Measurements from ENCODE around the gene DOCK8. TPM values are rescaled to one million over a fixed set of nuclear protein-coding genes. Genes with fewer than 3 reads are reported as not detected.

DOCK8 gene
- total RNA-seq, 1 donor from 2014 or later, result 0.54 TPM

DNA sequence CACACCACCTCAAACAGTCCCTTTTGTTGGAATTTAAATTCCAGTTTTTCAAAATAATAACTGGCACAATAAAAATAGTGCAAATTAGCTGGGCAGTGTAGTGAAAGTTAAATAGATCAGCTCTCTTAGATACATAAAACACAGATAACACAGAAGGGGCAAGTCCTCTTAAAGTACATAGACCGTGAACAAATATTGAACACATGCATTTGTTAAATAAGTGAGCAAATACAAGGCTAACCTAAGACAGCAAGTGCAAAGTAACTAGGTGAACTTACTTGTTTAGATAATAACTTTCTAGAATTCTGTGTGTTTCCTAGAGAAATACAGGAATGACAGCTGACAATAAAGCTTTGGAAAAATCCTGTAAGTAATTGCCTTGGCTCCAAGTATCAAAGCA is 280.1 kb downstream of the DOCK8 start:
- no peak overlapping the region for H3K4me3 ChIP-seq
- Mint-ChIP-seq H3K36me3 (no peaks in the 10 kb centered on the region), H3K9me3 (no peaks in the 10 kb centered on the region), H3K27ac (no peak overlapping the region), H3K4me3 (no peak overlapping the region), H3K27me3 (ENCODE audit: insufficient read depth, low read depth) (peaks cover 2% of the 10 kb centered on the region), H3K4me1 (peaks cover 27% of the 10 kb centered on the region)
- no peak overlapping the region for H2AFZ ChIP-seq (replicated peaks)
- H3K9me3 ChIP-seq (ENCODE audit: low read depth), result no peaks in the 10 kb centered on the region
- H3K36me3 ChIP-seq, result no peaks in the 10 kb centered on the region
- peaks cover 5% of the 10 kb centered on the region for H3F3A ChIP-seq (ENCODE audit: low read depth)
- DNase-seq (ENCODE audit: low spot score), result no peak
- no peak overlapping the region for H3K27ac ChIP-seq
- H3K79me2 ChIP-seq (ENCODE audit: low read depth), result no peaks in the 10 kb centered on the region
- H3K4me1 ChIP-seq, result peaks cover 10% of the 10 kb centered on the region
- H3K4me2 ChIP-seq, result peak overlapping the region; percentile 22
- H3K9ac ChIP-seq, result no peak overlapping the region
- no peaks in the 10 kb centered on the region for H3K27me3 ChIP-seq
- TF ChIP-seq EZH2 (IDR thresholded peaks at IDR 0.05) (no peak), EZH2phosphoT487 (IDR thresholded peaks at IDR 0.05) (no peak)
- TF ChIP-seq, protein P1, sequence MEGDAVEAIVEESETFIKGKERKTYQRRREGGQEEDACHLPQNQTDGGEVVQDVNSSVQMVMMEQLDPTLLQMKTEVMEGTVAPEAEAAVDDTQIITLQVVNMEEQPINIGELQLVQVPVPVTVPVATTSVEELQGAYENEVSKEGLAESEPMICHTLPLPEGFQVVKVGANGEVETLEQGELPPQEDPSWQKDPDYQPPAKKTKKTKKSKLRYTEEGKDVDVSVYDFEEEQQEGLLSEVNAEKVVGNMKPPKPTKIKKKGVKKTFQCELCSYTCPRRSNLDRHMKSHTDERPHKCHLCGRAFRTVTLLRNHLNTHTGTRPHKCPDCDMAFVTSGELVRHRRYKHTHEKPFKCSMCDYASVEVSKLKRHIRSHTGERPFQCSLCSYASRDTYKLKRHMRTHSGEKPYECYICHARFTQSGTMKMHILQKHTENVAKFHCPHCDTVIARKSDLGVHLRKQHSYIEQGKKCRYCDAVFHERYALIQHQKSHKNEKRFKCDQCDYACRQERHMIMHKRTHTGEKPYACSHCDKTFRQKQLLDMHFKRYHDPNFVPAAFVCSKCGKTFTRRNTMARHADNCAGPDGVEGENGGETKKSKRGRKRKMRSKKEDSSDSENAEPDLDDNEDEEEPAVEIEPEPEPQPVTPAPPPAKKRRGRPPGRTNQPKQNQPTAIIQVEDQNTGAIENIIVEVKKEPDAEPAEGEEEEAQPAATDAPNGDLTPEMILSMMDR (IDR thresholded peaks at IDR 0.05), result no peak
- no peaks in the 10 kb centered on the region for H4K20me1 ChIP-seq (ENCODE audit: low read depth)

DNA sequence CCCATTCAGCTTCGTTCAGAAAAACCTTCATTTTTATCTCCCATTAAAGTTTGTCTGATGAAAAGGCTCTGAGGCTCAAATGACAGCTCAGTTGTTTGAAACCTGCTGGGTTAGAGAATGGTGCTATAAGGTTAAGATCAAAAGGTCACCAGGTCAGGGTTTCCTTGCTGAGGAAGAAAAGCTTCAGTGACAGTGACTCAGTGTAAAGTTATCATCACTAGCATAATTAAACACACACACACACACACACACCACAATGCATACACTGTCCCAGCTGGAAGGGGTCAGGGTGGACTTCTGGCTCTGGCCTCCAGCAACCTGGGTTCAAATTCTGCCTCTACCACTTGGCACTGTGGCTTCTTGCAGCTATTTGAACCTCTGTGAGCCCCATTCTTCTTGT is 281.1 kb downstream of the DOCK8 start:
- TF ChIP-seq, protein P1 (IDR thresholded peaks at IDR 0.05), result no peak
- TF ChIP-seq EZH2phosphoT487 (IDR thresholded peaks at IDR 0.05) (no peak), EZH2 (IDR thresholded peaks at IDR 0.05) (no peak)
- H3F3A ChIP-seq (ENCODE audit: low read depth), result peaks cover 5% of the 10 kb centered on the region
- peaks cover 29% of the 10 kb centered on the region for H3K4me1 Mint-ChIP-seq
- H3K4me2 ChIP-seq, result no peak overlapping the region
- H3K36me3 ChIP-seq, result no peaks in the 10 kb centered on the region
- no peaks in the 10 kb centered on the region for H4K20me1 ChIP-seq (ENCODE audit: low read depth)
- no peak overlapping the region for H3K9ac ChIP-seq
- no peak overlapping the region for H3K27ac ChIP-seq
- no peak overlapping the region for H3K4me3 Mint-ChIP-seq
- peaks cover 10% of the 10 kb centered on the region for H3K4me1 ChIP-seq
- DNase-seq (ENCODE audit: low spot score), result peak; percentile 25
- H3K4me3 ChIP-seq, result no peak overlapping the region
- no peaks in the 10 kb centered on the region for H3K79me2 ChIP-seq (ENCODE audit: low read depth)
- no peaks in the 10 kb centered on the region for H3K36me3 Mint-ChIP-seq
- H3K27ac Mint-ChIP-seq, result no peak overlapping the region
- no peaks in the 10 kb centered on the region for H3K27me3 ChIP-seq
- peaks cover 3% of the 10 kb centered on the region for H3K9me3 Mint-ChIP-seq
- no peaks in the 10 kb centered on the region for H3K9me3 ChIP-seq (ENCODE audit: low read depth)
- H3K27me3 Mint-ChIP-seq (ENCODE audit: insufficient read depth, low read depth), result peaks cover 2% of the 10 kb centered on the region
- no peak overlapping the region for H2AFZ ChIP-seq (replicated peaks)

DNA sequence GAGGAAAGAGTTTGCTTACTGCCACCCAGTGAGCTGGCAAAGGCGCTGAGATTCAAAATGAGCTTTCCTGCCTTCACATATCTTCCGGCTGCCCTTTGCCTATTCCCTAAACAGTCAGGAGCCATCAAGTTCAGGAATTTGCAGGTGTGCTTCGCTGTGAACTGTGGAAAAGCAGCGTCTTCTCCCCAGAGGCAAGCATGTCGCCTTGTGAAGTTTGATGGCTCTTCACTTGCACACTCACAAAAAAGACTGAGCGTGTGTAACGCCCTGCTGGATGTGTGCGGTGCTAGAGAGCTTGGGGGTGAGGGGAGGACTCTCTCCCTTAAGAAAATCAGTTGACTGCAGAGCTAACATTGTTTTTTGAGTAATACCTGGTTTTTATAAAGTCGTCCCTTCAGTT is 288.7 kb downstream of the DOCK8 start:
- Histone ChIP-seq H2AFZ (replicated peaks) (peak overlapping the region; percentile 95), H3K36me3 (no peaks in the 10 kb centered on the region), H3F3A (ENCODE audit: low read depth) (peaks cover 10% of the 10 kb centered on the region), H3K4me2 (peak overlapping the region; percentile 91), H3K27me3 (peaks cover 36% of the 10 kb centered on the region), H4K20me1 (ENCODE audit: low read depth) (peaks cover 7% of the 10 kb centered on the region), H3K27ac (no peak overlapping the region), H3K79me2 (ENCODE audit: low read depth) (peaks cover 19% of the 10 kb centered on the region), H3K4me1 (peaks cover 11% of the 10 kb centered on the region), H3K9ac (no peak overlapping the region), H3K9me3 (ENCODE audit: low read depth) (no peaks in the 10 kb centered on the region), H3K4me3 (peak overlapping the region; percentile 87)
- Mint-ChIP-seq H3K4me3 (peak overlapping the region; percentile 86), H3K9me3 (peaks cover 3% of the 10 kb centered on the region), H3K36me3 (peaks cover 1% of the 10 kb centered on the region), H3K4me1 (peaks cover 21% of the 10 kb centered on the region), H3K27me3 (ENCODE audit: insufficient read depth, low read depth) (peaks cover 15% of the 10 kb centered on the region), H3K27ac (no peak overlapping the region)
- DNase-seq (ENCODE audit: low spot score), result no peak
- no peak for TF ChIP-seq EZH2phosphoT487 (IDR thresholded peaks at IDR 0.05)
- TF ChIP-seq, protein P1 (IDR thresholded peaks at IDR 0.05), result no peak
- TF ChIP-seq EZH2 (IDR thresholded peaks at IDR 0.05), result no peak

All from neural progenitor cell (in vitro differentiated cells).